CD4-positive, alpha-beta T cell treated with Interleukin-4 for 1 hour (primary cell): ENCODE data around the gene ZNF888.
"Not testable (repeated sequence)": the region's sequence is repeated elsewhere in the genome, so short reads cannot be mapped to it uniquely, and the experiment has no call there.

Experiments
- DNase-seq, 2 donors: peaks; one replicate each; pipeline ENCODE4 v3.0.0-alpha.2; 2020 to 2022

The ZNF888 gene

GRCh38 chr19:52941523-52941922, 18.3 kb upstream of the ZNF888 start:
- not testable (repeated sequence) for DNase-seq

GRCh38 chr19:52940905-52941304, 17.7 kb upstream of the ZNF888 start:
- DNase-seq, result not testable (repeated sequence)

- no peak for DNase-seq
Measured at GRCh38 chr19:52938761-52939160, 15.5 kb upstream of the ZNF888 start.

GRCh38 chr19:52936954-52937325, 13.7 kb upstream of the ZNF888 start:
- no peak for DNase-seq

GRCh38 chr19:52936151-52936953, 13.1 kb upstream of the ZNF888 start:
- DNase-seq, result no peak

GRCh38 chr19:52935434-52935833, 12.2 kb upstream of the ZNF888 start:
- no peak for DNase-seq

GRCh38 chr19:52924641-52925040, 1.4 kb upstream of the ZNF888 start:
- DNase-seq, result not testable (repeated sequence)

GRCh38 chr19:52923778-52924593, 758 bp upstream of the ZNF888 start:
- DNase-seq, result peak in 1 of 2 donors; percentile 40

GRCh38 chr19:52917531-52917930, 5.7 kb downstream of the ZNF888 start:
- no peak for DNase-seq

GRCh38 chr19:52910648-52911047, 12.6 kb downstream of the ZNF888 start:
- DNase-seq, result no peak

GRCh38 chr19:52904052-52904780, 19.0 kb downstream of the ZNF888 start:
- DNase-seq, result not testable (repeated sequence)

- no peak for DNase-seq
Measured at GRCh38 chr19:52901842-52902241, 21.4 kb downstream of the ZNF888 start.

- not testable (repeated sequence) for DNase-seq
Measured at GRCh38 chr19:52898596-52898995, 24.6 kb downstream of the ZNF888 start.

- DNase-seq, result no peak
Measured at GRCh38 chr19:52898101-52898500, 25.1 kb downstream of the ZNF888 start.

- peak; percentile 93 to 95 for DNase-seq
Measured at GRCh38 chr19:52897138-52897935, 25.9 kb downstream of the ZNF888 start, which contains the start of gene ZNF320. Gene ZNF320 (minus strand): TSS chr19:52897635. CDS start chr19:52890255, 7,380 bp downstream.

GRCh38 chr19:52896431-52897137, 26.6 kb downstream of the ZNF888 start:
- DNase-seq, result no peak

- DNase-seq, result no peak
Measured at GRCh38 chr19:52891336-52891735, 31.9 kb downstream of the ZNF888 start.

- DNase-seq, result no peak
Measured at GRCh38 chr19:52889931-52890330, 33.3 kb downstream of the ZNF888 start.

- DNase-seq, result no peak
Measured at GRCh38 chr19:52889076-52889475, 34.2 kb downstream of the ZNF888 start.

GRCh38 chr19:52880895-52881389, 42.3 kb downstream of the ZNF888 start:
- DNase-seq, result no peak

- not testable (repeated sequence) for DNase-seq
Measured at GRCh38 chr19:52872996-52873395, 50.2 kb downstream of the ZNF888 start.
